NT2/D1 (cell line): ENCODE measurements around the gene ARSG.
A peak's percentile ranks its signal among the peaks of the same experiment; 100 is the strongest.

Experiments
- DNase-seq: peaks from one replicate; pipeline ENCODE4 v3.0.0-alpha.2; 2011; ENCODE audit warnings: low read depth, low spot score
- H3K27me3 ChIP-seq: 2 replicates; pipeline ENCODE4 v1.6.0; 2011; ENCODE audit warnings: mild to moderate bottlenecking; ENCODE audit not compliant: insufficient read length, insufficient read depth
- H3K36me3 ChIP-seq: 2 replicates; pipeline ENCODE4 v1.6.1; 2011; ENCODE audit warnings: mild to moderate bottlenecking, low read length, mixed read lengths; ENCODE audit not compliant: insufficient read depth, insufficient read length
- H3K4me1 ChIP-seq: 2 replicates; pipeline ENCODE4 v1.5.1; 2011; ENCODE audit not compliant: insufficient read depth, insufficient read length
- H3K4me3 ChIP-seq: 2 replicates; pipeline ENCODE4 v1.5.1; 2011; ENCODE audit warnings: low read depth; ENCODE audit not compliant: insufficient read length
- H3K9ac ChIP-seq: 2 replicates; pipeline ENCODE4 v1.6.0; 2011; ENCODE audit warnings: low read depth; ENCODE audit not compliant: insufficient read length
- H3K9me3 ChIP-seq: 2 replicates; pipeline ENCODE4 v1.5.1; 2011; ENCODE audit warnings: mild to moderate bottlenecking, low read length; ENCODE audit not compliant: insufficient read depth
- SUZ12 ChIP-seq: IDR thresholded peaks from 2 replicates; pipeline ENCODE4 v1.6.1; 2011; ENCODE audit not compliant: insufficient read length, insufficient read depth; ENCODE audit errors: extremely low read depth
- YY1 ChIP-seq: IDR thresholded peaks from 2 replicates; pipeline ENCODE4 v1.6.1; 2011; ENCODE audit not compliant: insufficient read length, insufficient read depth
- ZNF274 ChIP-seq: IDR thresholded peaks from 2 replicates; pipeline ENCODE4 v1.6.1; 2011; ENCODE audit warnings: mild to moderate bottlenecking, low read depth, low read length

Gene ARSG

GRCh38 chr17:68377771-68378267 is 86.5 kb downstream of the ARSG start:
- Histone ChIP-seq H3K36me3 (no peaks in the 10 kb centered on the region), H3K9me3 (no peaks in the 10 kb centered on the region), H3K9ac (peak overlapping the region; percentile 62), H3K4me3 (peak overlapping the region; percentile 22), H3K27me3 (no peaks in the 10 kb centered on the region), H3K4me1 (peaks cover 4% of the 10 kb centered on the region)
- TF ChIP-seq YY1 (no peak), SUZ12 (no peak), ZNF274 (no peak)
- peak; percentile 8 for DNase-seq

- Histone ChIP-seq H3K9me3 (no peaks in the 10 kb centered on the region), H3K9ac (peak overlapping the region; percentile 66), H3K36me3 (no peaks in the 10 kb centered on the region), H3K4me3 (peak overlapping the region; percentile 22), H3K27me3 (no peaks in the 10 kb centered on the region), H3K4me1 (peaks cover 4% of the 10 kb centered on the region)
- TF ChIP-seq ZNF274 (no peak), YY1 (no peak), SUZ12 (no peak)
- peak; percentile 27 for DNase-seq
These were observed 87.2 kb downstream of the ARSG start for GRCh38 chr17:68378268-68379176.

GRCh38 chr17:68379177-68379510 is 87.8 kb downstream of the ARSG start:
- DNase-seq, result no peak
- TF ChIP-seq ZNF274 (no peak), YY1 (no peak), SUZ12 (no peak)
- Histone ChIP-seq H3K9ac (peak overlapping the region; percentile 66), H3K4me1 (peaks cover 4% of the 10 kb centered on the region), H3K27me3 (no peaks in the 10 kb centered on the region), H3K36me3 (no peaks in the 10 kb centered on the region), H3K4me3 (no peak overlapping the region), H3K9me3 (no peaks in the 10 kb centered on the region)

- no peak overlapping the region for H3K9ac ChIP-seq
- TF ChIP-seq SUZ12 (no peak), YY1 (no peak), ZNF274 (no peak)
These were observed 88.7 kb downstream of the ARSG start for GRCh38 chr17:68379692-68380677.

GRCh38 chr17:68381076-68381900 is 90.0 kb downstream of the ARSG start:
- peaks cover 4% of the 10 kb centered on the region for H3K4me1 ChIP-seq
- no peak for DNase-seq

More at GRCh38 chr17:68379692-68380677, 88.7 kb downstream of the ARSG start:
- Histone ChIP-seq H3K9me3 (no peaks in the 10 kb centered on the region), H3K36me3 (no peaks in the 10 kb centered on the region), H3K4me3 (no peak overlapping the region), H3K4me1 (peaks cover 4% of the 10 kb centered on the region), H3K27me3 (no peaks in the 10 kb centered on the region)
- no peak for DNase-seq

GRCh38 chr17:68382582-68383085 is 91.3 kb downstream of the ARSG start:
- Histone ChIP-seq H3K9ac (no peak overlapping the region), H3K9me3 (no peaks in the 10 kb centered on the region), H3K4me1 (peaks cover 4% of the 10 kb centered on the region), H3K27me3 (no peaks in the 10 kb centered on the region), H3K36me3 (no peaks in the 10 kb centered on the region), H3K4me3 (no peak overlapping the region)
- no peak for TF ChIP-seq ZNF274
- TF ChIP-seq SUZ12, result no peak
- TF ChIP-seq YY1, result no peak
- no peak for DNase-seq

More at GRCh38 chr17:68381076-68381900, 90.0 kb downstream of the ARSG start:
- Histone ChIP-seq H3K9ac (no peak overlapping the region), H3K9me3 (no peaks in the 10 kb centered on the region), H3K27me3 (no peaks in the 10 kb centered on the region), H3K36me3 (no peaks in the 10 kb centered on the region), H3K4me3 (no peak overlapping the region)
- TF ChIP-seq YY1 (no peak), ZNF274 (no peak), SUZ12 (no peak)
